HepG2 (cell line): ENCODE data around the gene PLCG2. TPM values are rescaled to one million over a fixed set of nuclear protein-coding genes. Genes with fewer than 3 reads are reported as not detected.

ENCODE experiments used
- ATAC-seq: fragments of 200-7000 bp; cut with Tn5 transposase; 3 replicates; pipeline ENCODE4 v1.9.1; 2020; ENCODE audit warnings: mild to moderate bottlenecking, moderate library complexity
- BruUV-seq: library from RNA; stranded (reverse); fragments of 400-500 nt; replicated peaks from 2 replicates; lab custom pipeline; 2021; lab: Mats Ljungman, UMichigan
- CTCF ChIA-PET: fragments of 300-600 bp; formaldehyde crosslinking; extraction: SDS; loops from one replicate; lab custom pipeline; 2021; ENCODE audit warnings: low total read pairs, inconsistent platforms, low intra/inter-chr PET ratio; lab: Yijun Ruan, JAX
- POLR2A ChIA-PET: fragments of 350-600 bp; sonication (Branson Sonifier 250); formaldehyde crosslinking; loops from one replicate; lab custom pipeline; 2020; ENCODE audit warnings: antibody characterized with exemption, inconsistent platforms; lab: Yijun Ruan, JAX
- DNase-seq: peaks from one replicate; pipeline ENCODE4 v3.0.0-alpha.2; 2015; ENCODE audit warnings: low spot score
- FAIRE-seq: peaks from 3 replicates; lab custom pipeline; 2011; peaks lifted over from hg19 to GRCh38; lab: Jason Lieb, UNC
- H2AFZ ChIP-seq: one replicate; pipeline ENCODE4 v1.6.1; 2011; ENCODE audit warnings: low read length, inconsistent platforms
- H3K27ac ChIP-seq: fragments of 300-600 bp; 3 replicates; pipeline ENCODE4 v1.8.0; 2011; ENCODE audit warnings: mixed run types, mild to moderate bottlenecking, mixed read lengths, low read length, inconsistent platforms; ENCODE audit not compliant: insufficient read depth; ENCODE audit errors: extremely low read length
- H3K27me3 ChIP-seq, 2 experiments: fragments of 200-600 bp in 1 of 2; 2 replicates in 1 of 2; 3 replicates in 1 of 2; pipeline versions ENCODE4 v1.6.0 to v1.8.0; 2011; ENCODE audit warnings: low read length in 2 of 2, mild to moderate bottlenecking in 2 of 2, moderate library complexity in 2 of 2, inconsistent platforms in 1 of 2; ENCODE audit not compliant: insufficient read depth in 2 of 2, control insufficient read depth in 1 of 2
- H3K36me3 ChIP-seq, 2 experiments: fragments of 200-600 bp in 1 of 2; replicated peaks in 1 of 2; 2 replicates in 1 of 2; 3 replicates in 1 of 2; pipeline versions ENCODE4 v1.5.1 to v1.8.0; 2011; ENCODE audit warnings: low read length in 2 of 2, inconsistent platforms in 1 of 2; ENCODE audit not compliant: insufficient read depth in 2 of 2, control insufficient read depth in 1 of 2
- H3K4me1 ChIP-seq: 2 replicates; pipeline ENCODE4 v1.5.1; 2012; ENCODE audit warnings: low read length, inconsistent platforms; ENCODE audit not compliant: insufficient read depth
- H3K4me2 ChIP-seq: 2 replicates; pipeline ENCODE4 v1.6.0; 2011; ENCODE audit warnings: low read depth, low read length, inconsistent platforms
- H3K4me3 ChIP-seq, 3 experiments: fragments of 200-600 bp in 1 of 3; sonication (generic), shearing (Covaris generic) in 1 of 3; replicated peaks in 1 of 3; 2 replicates each; pipeline ENCODE4 v1.5.1; 2011 to 2016; ENCODE audit warnings: low read length in 3 of 3, inconsistent platforms in 2 of 3, low read depth in 2 of 3, mild to moderate bottlenecking in 2 of 3, control low read depth in 1 of 3, mixed read lengths in 1 of 3; ENCODE audit not compliant: insufficient read depth in 1 of 3
- H3K79me2 ChIP-seq: one replicate; pipeline ENCODE4 v1.6.1; 2011; ENCODE audit warnings: low read length, inconsistent platforms; ENCODE audit not compliant: insufficient read depth
- H3K9ac ChIP-seq: 2 replicates; pipeline ENCODE4 v1.6.0; 2011; ENCODE audit warnings: mild to moderate bottlenecking, low read depth, low read length, inconsistent platforms; ENCODE audit not compliant: insufficient read depth
- H3K9me3 ChIP-seq: 2 replicates; pipeline ENCODE4 v1.5.1; 2012; ENCODE audit warnings: mild to moderate bottlenecking, low read length
- H4K20me1 ChIP-seq: 2 replicates; pipeline ENCODE4 v1.6.0; 2011; ENCODE audit warnings: inconsistent platforms, mild to moderate bottlenecking, low read length, moderate library complexity; ENCODE audit not compliant: insufficient read depth
- ARNTL ChIP-seq: sonication (generic); formaldehyde crosslinking; IDR thresholded peaks from 2 replicates; pipeline ENCODE4 v1.4.0; 2020; ENCODE audit warnings: mild to moderate bottlenecking, missing genetic modification reagents
- CHD4 ChIP-seq: fragments of 200-600 bp; sonication (generic); IDR thresholded peaks from 2 replicates; pipeline ENCODE4 v1.7.0; 2017; ENCODE audit warnings: mild to moderate bottlenecking, low read length, borderline replicate concordance
- HNRNPH1 ChIP-seq: fragments of 200-400 bp; formaldehyde crosslinking; optimal IDR thresholded peaks from 2 replicates; pipeline ENCODE3; 2017; ENCODE audit warnings: mild to moderate bottlenecking, low read depth, low read length
- KDM2A ChIP-seq: sonication (generic); formaldehyde crosslinking; IDR thresholded peaks from 2 replicates; pipeline ENCODE4 v1.4.0; 2020; ENCODE audit warnings: low read depth, missing genetic modification reagents, borderline replicate concordance
- TOE1 ChIP-seq: sonication (generic); formaldehyde crosslinking; IDR thresholded peaks from 2 replicates; pipeline ENCODE4 v1.4.0; 2020; ENCODE audit warnings: mild to moderate bottlenecking, missing genetic modification reagents
- TRIM24 ChIP-seq: sonication (generic); formaldehyde crosslinking; IDR thresholded peaks from 2 replicates; pipeline ENCODE4 v1.8.0; 2022; ENCODE audit warnings: mild to moderate bottlenecking, missing genetic modification reagents
- ZFP82 ChIP-seq: sonication (generic); formaldehyde crosslinking; IDR thresholded peaks from 2 replicates; pipeline ENCODE4 v1.5.1; 2020; ENCODE audit warnings: mild to moderate bottlenecking, missing genetic modification reagents, borderline replicate concordance
- ZNF17 ChIP-seq: sonication (generic); formaldehyde crosslinking; IDR thresholded peaks from 2 replicates; pipeline ENCODE4 v1.5.0; 2020; ENCODE audit warnings: mild to moderate bottlenecking, missing genetic modification reagents
- ZNF317 ChIP-seq: sonication (generic); formaldehyde crosslinking; IDR thresholded peaks from 2 replicates; pipeline ENCODE4 v1.5.0; 2020; ENCODE audit warnings: mild to moderate bottlenecking, missing genetic modification reagents
- ZNF564 ChIP-seq: sonication (generic); formaldehyde crosslinking; IDR thresholded peaks from 2 replicates; pipeline ENCODE4 v1.8.1; 2023; ENCODE audit warnings: mild to moderate bottlenecking, missing genetic modification reagents
- ZNF777 ChIP-seq: sonication (generic); formaldehyde crosslinking; IDR thresholded peaks from 2 replicates; pipeline ENCODE4 v1.4.0; 2020; ENCODE audit warnings: missing genetic modification reagents
- WGBS: methylation state at CpG from one replicate; pipeline ENCODE4 v1.1.6; 2017; ENCODE audit warnings: low lambda C conversion rate; 5-methylcytosine and 5-hydroxymethylcytosine counted together
- in situ Hi-C: cut with HindIII; loops from 2 replicates; pipeline ENCODE4 v1.10.0; 2017; ENCODE audit warnings: low pct_unique_long_range_greater_than_20kb; ENCODE audit not compliant: extremely low pct_ligation_motif_present
- intact Hi-C: fragments of 100-400 bp; cut with micrococcal nuclease; formaldehyde crosslinking; loops from one replicate; pipeline ENCODE4 v1.10.0; 2022; ENCODE audit not compliant: unreplicated experiment
- polyA plus RNA-seq, 8 experiments: library from polyadenylated mRNA; depleted of rRNA in 3 of 8; stranded (reverse) in 7 of 8; unstranded in 1 of 8; fragments of >200 nt; fragmentation: Illumina TruSeq in 4 of 8; extraction: Trizol in 4 of 8; gene quantifications; 2 replicates each; pipeline versions ENCODE4 v1.2.1 to v1.2.3, GENCODE V29; 2011 to 2016; ENCODE audit warnings: low read depth in 4 of 8, missing spikeins in 1 of 8, mixed read lengths in 1 of 8; ENCODE audit not compliant: insufficient read depth in 1 of 8
- total RNA-seq, 5 experiments: library from RNA; depleted of rRNA; stranded (reverse); fragments of >200 nt; fragmentation: Illumina TruSeq; extraction: Trizol; gene quantifications; 2 replicates each; pipeline ENCODE4 v1.2.3, GENCODE V29; 2016; ENCODE audit warnings: low read depth in 1 of 5
- TF ChIP-seq, protein P1 (sequence below): sonication (generic); formaldehyde crosslinking; IDR thresholded peaks from 2 replicates; pipeline ENCODE4 v1.4.0; 2020; ENCODE audit warnings: low read depth, mild to moderate bottlenecking, missing genetic modification reagents
- TF ChIP-seq, protein P2 (sequence below): sonication (generic); formaldehyde crosslinking; IDR thresholded peaks from 2 replicates; pipeline ENCODE4 v1.4.0; 2020; ENCODE audit warnings: mild to moderate bottlenecking, missing genetic modification reagents
- TF ChIP-seq, protein P3 (sequence below): IDR thresholded peaks from 2 replicates; pipeline ENCODE4 v1.4.0; 2020; ENCODE audit warnings: mild to moderate bottlenecking, missing genetic modification reagents
- TF ChIP-seq, protein P4 (sequence below): IDR thresholded peaks from 2 replicates; pipeline ENCODE4 v1.6.1; 2018; ENCODE audit warnings: missing genetic modification reagents, mild to moderate bottlenecking, missing compliant biosample characterization
- TF ChIP-seq, protein P5 (sequence below): IDR thresholded peaks from 2 replicates; pipeline ENCODE4 v1.6.1; 2016; ENCODE audit warnings: low read depth

Gene PLCG2
- total and polyA plus RNA-seq, 2 of the 13 experiments (the other 11 are each of a cell fraction or from before 2014, with no cell fraction given), result 0.13 to 0.18 TPM

DNA sequence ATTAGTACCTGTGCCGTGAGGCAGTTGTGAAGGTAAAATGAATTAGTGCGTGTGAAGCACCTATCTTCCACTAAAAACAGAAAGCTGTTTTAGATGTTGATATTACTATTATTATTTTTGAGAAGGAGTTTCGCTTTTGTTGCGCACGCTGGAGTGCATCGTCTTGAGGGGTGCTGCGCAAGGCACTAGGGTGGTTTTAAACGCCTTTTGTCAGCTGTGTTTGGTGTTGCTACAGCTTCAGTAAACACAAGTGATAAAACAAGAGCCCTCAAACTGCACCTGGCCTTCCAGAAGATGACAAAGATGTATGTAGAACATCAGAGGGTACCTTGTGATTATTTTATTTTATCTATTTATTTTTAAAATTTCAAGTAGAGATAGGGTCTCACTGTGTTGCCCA, 38.2 kb downstream of the PLCG2 start:
- intact Hi-C loops, result no loop called here
- H2AFZ ChIP-seq, result no peak overlapping the region
- WGBS, result 72% methylated on average over 8 of the region's 8 CpGs
- no peak for DNase-seq
- ChIA-PET POLR2A (no interaction called here), CTCF (no interaction called here)
- FAIRE-seq, result no peak
- no peaks in the 10 kb centered on the region for H3K9me3 ChIP-seq
- BruUV-seq, result no TSS peak
- no peak overlapping the region for H3K4me2 ChIP-seq
- H3K27ac ChIP-seq, result no peak overlapping the region
- in situ Hi-C loops, result no loop called here
- H3K27me3 ChIP-seq, result peaks cover 0 to 18% of the 10 kb centered on the region in 2 experiments; a peak in 1 of 5 replicates
- H3K4me1 ChIP-seq, result no peaks in the 10 kb centered on the region
- no peaks in the 10 kb centered on the region for H4K20me1 ChIP-seq
- ATAC-seq, result no peak
- no peaks in the 10 kb centered on the region for H3K36me3 ChIP-seq
- no peaks in the 10 kb centered on the region for H3K79me2 ChIP-seq
- H3K4me3 ChIP-seq, result no peak overlapping the region
- H3K9ac ChIP-seq, result no peak overlapping the region
- TF ChIP-seq, protein P1, sequence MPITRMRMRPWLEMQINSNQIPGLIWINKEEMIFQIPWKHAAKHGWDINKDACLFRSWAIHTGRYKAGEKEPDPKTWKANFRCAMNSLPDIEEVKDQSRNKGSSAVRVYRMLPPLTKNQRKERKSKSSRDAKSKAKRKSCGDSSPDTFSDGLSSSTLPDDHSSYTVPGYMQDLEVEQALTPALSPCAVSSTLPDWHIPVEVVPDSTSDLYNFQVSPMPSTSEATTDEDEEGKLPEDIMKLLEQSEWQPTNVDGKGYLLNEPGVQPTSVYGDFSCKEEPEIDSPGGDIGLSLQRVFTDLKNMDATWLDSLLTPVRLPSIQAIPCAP (CRISPR knock-in tag), result no peak
- TF ChIP-seq, protein P2, sequence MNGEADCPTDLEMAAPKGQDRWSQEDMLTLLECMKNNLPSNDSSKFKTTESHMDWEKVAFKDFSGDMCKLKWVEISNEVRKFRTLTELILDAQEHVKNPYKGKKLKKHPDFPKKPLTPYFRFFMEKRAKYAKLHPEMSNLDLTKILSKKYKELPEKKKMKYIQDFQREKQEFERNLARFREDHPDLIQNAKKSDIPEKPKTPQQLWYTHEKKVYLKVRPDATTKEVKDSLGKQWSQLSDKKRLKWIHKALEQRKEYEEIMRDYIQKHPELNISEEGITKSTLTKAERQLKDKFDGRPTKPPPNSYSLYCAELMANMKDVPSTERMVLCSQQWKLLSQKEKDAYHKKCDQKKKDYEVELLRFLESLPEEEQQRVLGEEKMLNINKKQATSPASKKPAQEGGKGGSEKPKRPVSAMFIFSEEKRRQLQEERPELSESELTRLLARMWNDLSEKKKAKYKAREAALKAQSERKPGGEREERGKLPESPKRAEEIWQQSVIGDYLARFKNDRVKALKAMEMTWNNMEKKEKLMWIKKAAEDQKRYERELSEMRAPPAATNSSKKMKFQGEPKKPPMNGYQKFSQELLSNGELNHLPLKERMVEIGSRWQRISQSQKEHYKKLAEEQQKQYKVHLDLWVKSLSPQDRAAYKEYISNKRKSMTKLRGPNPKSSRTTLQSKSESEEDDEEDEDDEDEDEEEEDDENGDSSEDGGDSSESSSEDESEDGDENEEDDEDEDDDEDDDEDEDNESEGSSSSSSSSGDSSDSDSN (CRISPR knock-in tag), result no peak
- TF ChIP-seq ZNF17 (CRISPR knock-in tag) (no peak), ZFP82 (CRISPR knock-in tag) (no peak), HNRNPH1 (no peak), TOE1 (CRISPR knock-in tag) (no peak), KDM2A (CRISPR knock-in tag) (no peak), ZNF777 (no peak), ARNTL (no peak), CHD4 (no peak), ZNF564 (CRISPR knock-in tag) (no peak), ZNF317 (no peak), TRIM24 (CRISPR knock-in tag) (no peak)
- TF ChIP-seq, protein P3, sequence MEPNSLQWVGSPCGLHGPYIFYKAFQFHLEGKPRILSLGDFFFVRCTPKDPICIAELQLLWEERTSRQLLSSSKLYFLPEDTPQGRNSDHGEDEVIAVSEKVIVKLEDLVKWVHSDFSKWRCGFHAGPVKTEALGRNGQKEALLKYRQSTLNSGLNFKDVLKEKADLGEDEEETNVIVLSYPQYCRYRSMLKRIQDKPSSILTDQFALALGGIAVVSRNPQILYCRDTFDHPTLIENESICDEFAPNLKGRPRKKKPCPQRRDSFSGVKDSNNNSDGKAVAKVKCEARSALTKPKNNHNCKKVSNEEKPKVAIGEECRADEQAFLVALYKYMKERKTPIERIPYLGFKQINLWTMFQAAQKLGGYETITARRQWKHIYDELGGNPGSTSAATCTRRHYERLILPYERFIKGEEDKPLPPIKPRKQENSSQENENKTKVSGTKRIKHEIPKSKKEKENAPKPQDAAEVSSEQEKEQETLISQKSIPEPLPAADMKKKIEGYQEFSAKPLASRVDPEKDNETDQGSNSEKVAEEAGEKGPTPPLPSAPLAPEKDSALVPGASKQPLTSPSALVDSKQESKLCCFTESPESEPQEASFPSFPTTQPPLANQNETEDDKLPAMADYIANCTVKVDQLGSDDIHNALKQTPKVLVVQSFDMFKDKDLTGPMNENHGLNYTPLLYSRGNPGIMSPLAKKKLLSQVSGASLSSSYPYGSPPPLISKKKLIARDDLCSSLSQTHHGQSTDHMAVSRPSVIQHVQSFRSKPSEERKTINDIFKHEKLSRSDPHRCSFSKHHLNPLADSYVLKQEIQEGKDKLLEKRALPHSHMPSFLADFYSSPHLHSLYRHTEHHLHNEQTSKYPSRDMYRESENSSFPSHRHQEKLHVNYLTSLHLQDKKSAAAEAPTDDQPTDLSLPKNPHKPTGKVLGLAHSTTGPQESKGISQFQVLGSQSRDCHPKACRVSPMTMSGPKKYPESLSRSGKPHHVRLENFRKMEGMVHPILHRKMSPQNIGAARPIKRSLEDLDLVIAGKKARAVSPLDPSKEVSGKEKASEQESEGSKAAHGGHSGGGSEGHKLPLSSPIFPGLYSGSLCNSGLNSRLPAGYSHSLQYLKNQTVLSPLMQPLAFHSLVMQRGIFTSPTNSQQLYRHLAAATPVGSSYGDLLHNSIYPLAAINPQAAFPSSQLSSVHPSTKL (CRISPR knock-in tag), result no peak
- TF ChIP-seq, protein P4, sequence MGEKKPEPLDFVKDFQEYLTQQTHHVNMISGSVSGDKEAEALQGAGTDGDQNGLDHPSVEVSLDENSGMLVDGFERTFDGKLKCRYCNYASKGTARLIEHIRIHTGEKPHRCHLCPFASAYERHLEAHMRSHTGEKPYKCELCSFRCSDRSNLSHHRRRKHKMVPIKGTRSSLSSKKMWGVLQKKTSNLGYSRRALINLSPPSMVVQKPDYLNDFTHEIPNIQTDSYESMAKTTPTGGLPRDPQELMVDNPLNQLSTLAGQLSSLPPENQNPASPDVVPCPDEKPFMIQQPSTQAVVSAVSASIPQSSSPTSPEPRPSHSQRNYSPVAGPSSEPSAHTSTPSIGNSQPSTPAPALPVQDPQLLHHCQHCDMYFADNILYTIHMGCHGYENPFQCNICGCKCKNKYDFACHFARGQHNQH (CRISPR knock-in tag), result no peak
- TF ChIP-seq, protein P5, sequence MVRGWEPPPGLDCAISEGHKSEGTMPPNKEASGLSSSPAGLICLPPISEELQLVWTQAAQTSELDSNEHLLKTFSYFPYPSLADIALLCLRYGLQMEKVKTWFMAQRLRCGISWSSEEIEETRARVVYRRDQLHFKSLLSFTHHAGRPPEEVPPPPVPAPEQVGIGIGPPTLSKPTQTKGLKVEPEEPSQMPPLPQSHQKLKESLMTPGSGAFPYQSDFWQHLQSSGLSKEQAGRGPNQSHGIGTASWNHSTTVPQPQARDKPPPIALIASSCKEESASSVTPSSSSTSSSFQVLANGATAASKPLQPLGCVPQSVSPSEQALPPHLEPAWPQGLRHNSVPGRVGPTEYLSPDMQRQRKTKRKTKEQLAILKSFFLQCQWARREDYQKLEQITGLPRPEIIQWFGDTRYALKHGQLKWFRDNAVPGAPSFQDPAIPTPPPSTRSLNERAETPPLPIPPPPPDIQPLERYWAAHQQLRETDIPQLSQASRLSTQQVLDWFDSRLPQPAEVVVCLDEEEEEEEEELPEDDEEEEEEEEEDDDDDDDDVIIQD (CRISPR knock-in tag), result no peak
